Loucy (cell line): Measurements from ENCODE around the gene FAF1.

Source experiments
- H2AFZ ChIP-seq: fragments of 200-600 bp; sonication (generic); 2 replicates; pipeline ENCODE4 v1.6.0; 2016; ENCODE audit warnings: antibody characterized with exemption, mild to moderate bottlenecking, low read length, moderate library complexity
- H3F3A ChIP-seq: fragments of 200-600 bp; 2 replicates; pipeline ENCODE4 v1.6.0; 2016; ENCODE audit warnings: antibody characterized with exemption, low read depth, mild to moderate bottlenecking
- H3K27me3 ChIP-seq: fragments of 200-600 bp; sonication (generic); 2 replicates; pipeline ENCODE4 v1.6.1; 2014; ENCODE audit warnings: low read length, mild to moderate bottlenecking; ENCODE audit not compliant: insufficient read depth, poor library complexity, severe bottlenecking
- H3K36me3 ChIP-seq: fragments of 200-600 bp; sonication (generic); 2 replicates; pipeline ENCODE4 v1.6.1; 2016; ENCODE audit warnings: low read length; ENCODE audit not compliant: insufficient read depth
- H3K4me1 ChIP-seq: fragments of 200-600 bp; sonication (generic); 2 replicates; pipeline ENCODE4 v1.5.1; 2014; ENCODE audit warnings: low read length, mild to moderate bottlenecking; ENCODE audit not compliant: insufficient read depth, poor library complexity, severe bottlenecking
- H3K4me2 ChIP-seq: fragments of 200-600 bp; sonication (generic); 2 replicates; pipeline ENCODE4 v1.6.0; 2014; ENCODE audit warnings: antibody characterized with exemption, low read length, low read depth, mild to moderate bottlenecking; ENCODE audit not compliant: poor library complexity, severe bottlenecking
- H3K4me3 ChIP-seq: fragments of 200-600 bp; sonication (generic); 2 replicates; pipeline ENCODE4 v1.5.1; 2014; ENCODE audit warnings: low read length, mild to moderate bottlenecking, mixed read lengths; ENCODE audit not compliant: poor library complexity, severe bottlenecking
- H3K79me2 ChIP-seq: fragments of 200-600 bp; sonication (generic); 2 replicates; pipeline ENCODE4 v1.6.1; 2014; ENCODE audit warnings: low read length; ENCODE audit not compliant: insufficient read depth
- H3K9ac ChIP-seq: fragments of 200-600 bp; sonication (generic); 2 replicates; pipeline ENCODE4 v1.6.0; 2014; ENCODE audit warnings: mild to moderate bottlenecking, low read depth, low read length, moderate library complexity; ENCODE audit not compliant: poor library complexity, severe bottlenecking
- H3K9me2 ChIP-seq: fragments of 200-600 bp; sonication (generic); replicated peaks from 2 replicates; pipeline ENCODE4 v1.6.1; 2016; ENCODE audit warnings: low read depth, low read length, mixed read lengths
- H3K9me3 ChIP-seq: fragments of 200-600 bp; sonication (generic); 2 replicates; pipeline ENCODE4 v1.6.1; 2014; ENCODE audit warnings: mild to moderate bottlenecking, antibody characterized with exemption, low read length, low read depth; ENCODE audit not compliant: insufficient read depth
- H4K20me1 ChIP-seq: fragments of 200-600 bp; sonication (generic); 2 replicates; pipeline ENCODE4 v1.6.0; 2014; ENCODE audit warnings: antibody characterized with exemption, low read length, mild to moderate bottlenecking; ENCODE audit not compliant: insufficient read depth, poor library complexity, severe bottlenecking
- EZH2phosphoT487 ChIP-seq: fragments of 200-600 bp; IDR thresholded peaks from 2 replicates; pipeline ENCODE4 v1.6.1; 2018; ENCODE audit warnings: antibody characterized with exemption, mild to moderate bottlenecking, moderate library complexity, borderline replicate concordance
- TF ChIP-seq, protein P1 (sequence below): fragments of 200-600 bp; sonication (generic); conservative IDR thresholded peaks from 2 replicates; pipeline ENCODE4 v1.5.1; 2014; ENCODE audit warnings: mild to moderate bottlenecking, antibody characterized with exemption, low read length

The FAF1 gene

GRCh38 chr1:50417507-50417906, 542.6 kb downstream of the FAF1 start:
- Histone ChIP-seq H3K9ac (no peak overlapping the region), H3K27me3 (no peaks in the 10 kb centered on the region), H3K4me3 (no peak overlapping the region), H2AFZ (no peak overlapping the region), H3K4me1 (no peaks in the 10 kb centered on the region), H3K9me2 (no peaks in the 10 kb centered on the region), H3K9me3 (no peaks in the 10 kb centered on the region), H3K4me2 (no peak overlapping the region), H3K79me2 (no peaks in the 10 kb centered on the region), H4K20me1 (no peaks in the 10 kb centered on the region), H3F3A (no peaks in the 10 kb centered on the region), H3K36me3 (no peaks in the 10 kb centered on the region)
- no peak for TF ChIP-seq EZH2phosphoT487
- TF ChIP-seq, protein P1, sequence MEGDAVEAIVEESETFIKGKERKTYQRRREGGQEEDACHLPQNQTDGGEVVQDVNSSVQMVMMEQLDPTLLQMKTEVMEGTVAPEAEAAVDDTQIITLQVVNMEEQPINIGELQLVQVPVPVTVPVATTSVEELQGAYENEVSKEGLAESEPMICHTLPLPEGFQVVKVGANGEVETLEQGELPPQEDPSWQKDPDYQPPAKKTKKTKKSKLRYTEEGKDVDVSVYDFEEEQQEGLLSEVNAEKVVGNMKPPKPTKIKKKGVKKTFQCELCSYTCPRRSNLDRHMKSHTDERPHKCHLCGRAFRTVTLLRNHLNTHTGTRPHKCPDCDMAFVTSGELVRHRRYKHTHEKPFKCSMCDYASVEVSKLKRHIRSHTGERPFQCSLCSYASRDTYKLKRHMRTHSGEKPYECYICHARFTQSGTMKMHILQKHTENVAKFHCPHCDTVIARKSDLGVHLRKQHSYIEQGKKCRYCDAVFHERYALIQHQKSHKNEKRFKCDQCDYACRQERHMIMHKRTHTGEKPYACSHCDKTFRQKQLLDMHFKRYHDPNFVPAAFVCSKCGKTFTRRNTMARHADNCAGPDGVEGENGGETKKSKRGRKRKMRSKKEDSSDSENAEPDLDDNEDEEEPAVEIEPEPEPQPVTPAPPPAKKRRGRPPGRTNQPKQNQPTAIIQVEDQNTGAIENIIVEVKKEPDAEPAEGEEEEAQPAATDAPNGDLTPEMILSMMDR, result no peak

- no peak overlapping the region for H3K9ac ChIP-seq
Observed at GRCh38 chr1:50416553-50417453, 543.3 kb downstream of the FAF1 start.

GRCh38 chr1:50416150-50416527, 543.9 kb downstream of the FAF1 start:
- H3K9me3 ChIP-seq, result no peaks in the 10 kb centered on the region
- no peak overlapping the region for H3K9ac ChIP-seq
- H3K9me2 ChIP-seq, result no peaks in the 10 kb centered on the region
- H3F3A ChIP-seq, result no peaks in the 10 kb centered on the region
- H4K20me1 ChIP-seq, result no peaks in the 10 kb centered on the region
- H3K36me3 ChIP-seq, result no peaks in the 10 kb centered on the region
- no peak overlapping the region for H2AFZ ChIP-seq
- no peaks in the 10 kb centered on the region for H3K4me1 ChIP-seq
- H3K4me3 ChIP-seq, result no peak overlapping the region
- no peaks in the 10 kb centered on the region for H3K79me2 ChIP-seq
- TF ChIP-seq, protein P1, result no peak
- no peak for TF ChIP-seq EZH2phosphoT487
- H3K4me2 ChIP-seq, result no peak overlapping the region
- no peaks in the 10 kb centered on the region for H3K27me3 ChIP-seq

More at GRCh38 chr1:50416553-50417453, 543.3 kb downstream of the FAF1 start:
- H3K4me3 ChIP-seq, result no peak overlapping the region
- H3K27me3 ChIP-seq, result no peaks in the 10 kb centered on the region
- no peaks in the 10 kb centered on the region for H3K9me3 ChIP-seq
- no peaks in the 10 kb centered on the region for H3K9me2 ChIP-seq
- no peaks in the 10 kb centered on the region for H3K79me2 ChIP-seq
- no peaks in the 10 kb centered on the region for H3K4me1 ChIP-seq
- H3F3A ChIP-seq, result no peaks in the 10 kb centered on the region
- H3K4me2 ChIP-seq, result no peak overlapping the region
- no peak for TF ChIP-seq EZH2phosphoT487
- TF ChIP-seq, protein P1, result no peak
- H2AFZ ChIP-seq, result no peak overlapping the region
- H4K20me1 ChIP-seq, result no peaks in the 10 kb centered on the region
- H3K36me3 ChIP-seq, result no peaks in the 10 kb centered on the region
